NCI-H1092 (cell line): ENCODE data around the gene SELENOW.
A peak's percentile ranks its signal among the peaks of the same experiment; 100 is the strongest.
"Not testable (repeated sequence)": the region's sequence is repeated elsewhere in the genome, so short reads cannot be mapped to it uniquely, and the experiment has no call there.

Experiments
- DNase-seq: peaks from one replicate; lab custom pipeline; 2025; lab: John Stamatoyannopoulos, UW

Gene SELENOW

DNA sequence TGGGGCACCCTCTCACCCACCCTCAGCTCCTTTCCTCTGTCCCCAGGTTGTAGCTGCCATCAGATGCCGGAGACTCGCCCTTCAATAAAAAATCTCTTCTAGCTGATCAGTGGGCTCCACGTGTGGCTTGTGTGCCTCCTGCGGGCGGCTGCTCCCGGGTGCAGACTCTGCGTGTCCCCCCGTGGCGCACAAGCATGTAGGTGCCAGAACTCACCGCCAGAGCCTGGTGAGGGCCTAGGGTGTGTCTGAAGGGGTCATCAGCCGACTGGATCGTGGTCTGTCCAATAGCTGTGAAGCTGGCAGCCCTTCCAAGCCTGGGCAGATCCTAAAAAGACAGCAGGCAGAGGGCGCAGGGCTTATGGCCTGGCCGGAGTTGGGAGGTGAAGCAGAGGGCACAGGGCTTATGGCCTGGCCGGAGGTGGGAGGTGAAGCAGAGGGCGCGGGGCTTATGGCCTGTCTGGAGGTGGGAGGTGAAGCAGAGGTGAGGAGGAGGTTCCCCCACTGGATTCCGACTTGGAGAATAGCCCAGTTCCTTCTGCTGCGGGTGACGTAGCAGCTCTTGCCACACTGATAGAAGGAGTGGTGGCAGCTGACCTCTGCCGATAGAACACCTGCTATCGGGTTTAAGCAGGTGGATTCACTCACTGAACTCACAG is 21.4 kb upstream of the SELENOW start:
- DNase-seq: no peak

- no peak for DNase-seq
These were observed 20.7 kb upstream of the SELENOW start for GRCh38 chr19:47757617-47758442.

DNA sequence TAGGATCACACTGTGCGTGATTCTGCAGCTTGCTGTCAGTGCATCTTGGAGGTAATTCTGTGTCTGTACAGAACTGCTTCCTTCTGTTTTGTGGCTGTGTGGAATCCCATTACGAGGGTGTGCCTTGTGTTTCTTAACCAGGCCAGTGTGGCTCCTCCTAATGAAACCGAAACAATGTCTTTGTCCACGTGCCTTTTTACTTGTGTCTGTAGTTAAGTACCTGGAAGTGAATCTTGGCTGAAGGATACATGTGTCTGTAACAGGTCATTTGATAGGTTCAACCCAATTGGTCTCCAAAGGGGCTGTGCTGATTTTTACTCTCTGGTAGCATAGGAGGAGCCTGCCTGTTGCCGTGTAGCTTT is 20.1 kb upstream of the SELENOW start:
- no peak for DNase-seq

DNA sequence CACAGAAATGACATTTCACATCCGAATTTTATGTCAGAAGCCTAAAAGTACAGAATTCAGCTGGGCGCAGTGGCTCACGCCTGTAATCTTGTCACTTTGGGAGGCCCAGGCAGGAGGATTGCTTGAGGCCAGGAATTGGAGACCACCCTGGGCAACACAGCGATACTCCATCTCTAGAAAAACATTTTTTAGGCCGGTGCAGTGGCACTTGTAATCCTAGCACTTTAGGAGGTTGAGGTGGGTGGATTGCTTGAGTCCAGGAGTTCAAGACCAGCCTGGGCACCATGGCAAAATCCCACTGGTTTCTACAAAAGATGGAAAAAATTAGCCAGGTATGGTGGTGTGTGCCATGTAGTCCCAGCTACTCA is 17.9 kb upstream of the SELENOW start:
- DNase-seq: no peak

DNA sequence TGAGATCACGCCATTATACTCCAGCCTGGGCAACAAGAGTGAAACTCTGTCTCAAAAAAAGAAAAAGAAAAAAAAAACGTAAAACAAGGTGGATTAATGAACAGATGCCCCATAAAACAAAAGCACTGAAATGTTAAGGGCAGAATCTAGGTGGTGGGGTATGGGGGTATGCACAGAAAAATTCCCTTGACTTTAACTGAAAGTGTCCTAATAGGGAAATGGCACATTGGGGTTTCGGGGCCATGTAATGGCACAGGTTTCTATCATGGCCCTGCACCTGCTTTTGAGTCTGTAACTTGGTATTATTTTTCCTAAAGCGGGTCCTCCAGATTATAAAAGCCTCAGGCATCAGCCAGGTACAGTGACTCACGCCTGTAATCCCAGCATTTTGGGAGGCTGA is 16.9 kb upstream of the SELENOW start:
- no peak for DNase-seq

DNA sequence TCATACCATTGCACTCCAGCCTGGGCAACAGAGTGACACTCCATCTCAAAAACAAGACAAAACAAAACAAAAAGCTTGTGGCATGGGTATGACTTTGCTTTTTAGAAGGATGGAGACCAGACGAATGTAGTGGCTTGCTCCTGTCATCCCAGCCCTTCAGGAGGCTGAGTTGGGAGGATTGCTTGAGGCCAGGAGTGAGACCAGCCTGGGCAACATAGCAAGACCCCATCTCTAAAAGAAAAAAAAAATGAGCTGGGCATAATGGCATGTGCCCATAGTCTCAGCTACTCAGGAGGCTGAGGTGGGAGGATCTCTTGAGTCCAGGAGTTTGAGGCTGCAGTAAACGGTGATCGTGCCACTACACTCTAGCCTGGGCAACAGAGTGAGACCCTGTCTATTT is 16.4 kb upstream of the SELENOW start:
- no peak for DNase-seq

GRCh38 chr19:47762615-47763308 is 15.7 kb upstream of the SELENOW start:
- DNase-seq: no peak

GRCh38 chr19:47764705-47765104 is 13.8 kb upstream of the SELENOW start:
- not testable (repeated sequence) for DNase-seq

DNA sequence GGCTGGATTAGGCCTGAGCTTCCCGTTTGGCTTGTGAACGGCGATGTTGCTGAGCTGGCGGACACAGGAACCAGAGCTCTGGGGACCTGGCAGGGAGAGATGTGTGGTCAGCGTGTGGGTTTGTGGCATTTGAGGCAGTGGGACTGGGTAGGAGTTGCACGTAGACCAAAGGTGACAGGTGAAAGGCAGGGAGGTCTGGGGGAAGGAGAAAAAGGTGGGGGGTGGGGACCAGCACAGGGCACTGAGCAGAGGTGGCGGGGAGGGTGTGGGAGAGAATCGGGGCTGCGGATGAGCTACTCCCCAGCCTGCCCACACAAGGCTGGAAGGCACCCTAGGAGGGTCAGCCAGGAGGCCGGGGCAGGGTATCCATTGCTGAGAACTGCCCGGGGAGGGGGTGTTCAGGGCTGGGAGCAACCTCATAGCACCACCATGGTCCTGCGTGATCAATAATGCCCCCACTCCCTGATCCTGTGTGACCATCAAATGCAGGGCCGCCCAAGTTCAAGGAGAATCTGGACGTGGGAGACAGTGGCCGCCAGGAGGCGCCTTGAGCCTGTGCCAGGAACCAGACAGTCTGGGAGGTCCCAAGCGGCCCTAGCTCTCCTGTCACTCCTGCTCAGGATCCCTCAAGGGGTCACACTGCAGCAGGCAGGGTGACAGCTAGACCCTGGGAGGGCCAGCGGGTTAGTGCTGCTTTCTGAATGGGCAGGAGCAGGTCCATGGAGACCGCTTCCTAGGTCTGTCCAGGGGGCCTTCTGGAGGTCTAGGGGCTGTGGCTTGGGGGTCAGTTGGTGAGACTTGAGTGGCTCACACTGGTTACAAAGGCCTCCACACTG is 12.8 kb upstream of the SELENOW start:
- DNase-seq: peak; percentile 39

- DNase-seq: no peak
These were observed 12.2 kb upstream of the SELENOW start for GRCh38 chr19:47766359-47766620.

DNA sequence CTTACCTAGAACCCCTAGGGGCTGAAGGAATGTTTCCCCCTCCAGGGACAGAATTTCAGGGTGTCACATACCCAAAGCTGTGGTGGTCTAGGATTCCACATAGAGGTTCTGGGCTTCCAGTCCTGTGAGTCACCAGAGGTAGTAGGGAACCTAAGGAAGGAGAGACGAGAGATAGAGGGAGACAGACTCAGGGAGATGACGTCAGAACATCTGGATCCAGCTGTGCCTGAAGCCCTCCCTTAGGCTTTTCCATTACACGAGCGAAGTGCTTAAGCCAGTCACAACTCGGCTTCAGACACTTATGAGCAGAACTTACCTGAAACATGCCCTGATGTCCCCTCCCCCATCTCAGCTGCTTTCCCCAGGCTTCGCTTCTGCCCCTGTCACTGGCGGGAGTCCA is 11.8 kb upstream of the SELENOW start:
- no peak for DNase-seq

DNA sequence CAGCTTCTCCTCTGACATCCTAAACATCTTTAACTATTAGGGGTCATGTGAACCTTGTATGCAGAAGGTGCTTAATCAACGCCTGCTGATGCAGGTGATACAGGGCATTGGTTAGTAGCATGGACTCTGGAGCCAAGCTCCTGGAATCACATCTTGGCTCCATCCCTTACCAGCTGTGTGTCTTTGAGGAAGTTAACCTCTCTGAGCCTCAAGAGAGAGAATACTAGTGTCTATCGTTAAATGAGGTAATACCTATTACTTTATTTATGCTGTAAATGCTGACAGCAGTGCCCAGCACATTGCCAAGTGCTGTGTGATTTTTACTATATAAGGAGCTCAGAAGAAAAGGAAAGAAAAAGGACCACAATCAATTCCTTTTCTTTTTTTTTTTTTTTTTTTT is 11.2 kb upstream of the SELENOW start:
- DNase-seq: no peak

DNA sequence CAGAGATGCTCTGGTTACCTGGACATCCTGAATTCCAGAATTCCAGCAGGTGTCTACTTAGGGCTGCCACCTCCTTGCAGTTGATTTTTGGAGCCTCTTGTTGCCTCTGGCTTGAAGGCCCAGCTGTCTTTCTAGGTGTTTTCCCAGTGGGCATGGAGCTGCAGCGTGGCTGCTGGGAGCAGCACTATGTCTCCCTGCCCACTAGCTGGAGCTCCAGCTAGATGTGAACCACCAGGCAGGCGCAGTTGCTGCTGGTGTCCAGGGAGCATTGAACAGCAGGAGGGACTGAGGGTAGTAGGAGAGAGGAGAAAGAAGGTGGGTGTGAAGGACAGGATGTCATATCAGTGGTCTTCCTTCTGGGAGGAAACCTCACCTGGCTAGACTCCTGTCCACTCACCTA is 9.9 kb upstream of the SELENOW start:
- no peak for DNase-seq

GRCh38 chr19:47769534-47769933 is 9.0 kb upstream of the SELENOW start:
- DNase-seq: no peak

DNA sequence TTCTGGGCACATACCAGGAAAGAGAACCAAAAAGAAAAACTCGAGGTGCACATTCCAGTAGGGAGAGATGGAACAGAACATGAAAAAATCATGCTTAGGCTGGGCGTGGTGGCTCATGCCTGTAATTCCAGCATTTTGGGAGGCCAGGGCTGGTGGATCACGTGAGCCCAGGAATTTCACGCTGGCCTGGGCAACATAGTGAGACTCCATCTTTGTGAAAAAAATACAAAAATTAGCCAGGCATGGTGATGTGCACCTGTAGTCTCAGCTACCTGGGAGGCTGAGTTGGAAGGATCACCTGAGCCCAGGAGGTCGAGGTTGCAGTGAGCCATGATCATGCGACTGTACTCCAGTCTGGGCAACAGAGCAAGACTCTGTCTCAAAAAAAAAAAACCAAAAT is 7.2 kb upstream of the SELENOW start:
- not testable (repeated sequence) for DNase-seq

GRCh38 chr19:47776568-47776967 is 1.9 kb upstream of the SELENOW start:
- DNase-seq: peak; percentile 50

DNA sequence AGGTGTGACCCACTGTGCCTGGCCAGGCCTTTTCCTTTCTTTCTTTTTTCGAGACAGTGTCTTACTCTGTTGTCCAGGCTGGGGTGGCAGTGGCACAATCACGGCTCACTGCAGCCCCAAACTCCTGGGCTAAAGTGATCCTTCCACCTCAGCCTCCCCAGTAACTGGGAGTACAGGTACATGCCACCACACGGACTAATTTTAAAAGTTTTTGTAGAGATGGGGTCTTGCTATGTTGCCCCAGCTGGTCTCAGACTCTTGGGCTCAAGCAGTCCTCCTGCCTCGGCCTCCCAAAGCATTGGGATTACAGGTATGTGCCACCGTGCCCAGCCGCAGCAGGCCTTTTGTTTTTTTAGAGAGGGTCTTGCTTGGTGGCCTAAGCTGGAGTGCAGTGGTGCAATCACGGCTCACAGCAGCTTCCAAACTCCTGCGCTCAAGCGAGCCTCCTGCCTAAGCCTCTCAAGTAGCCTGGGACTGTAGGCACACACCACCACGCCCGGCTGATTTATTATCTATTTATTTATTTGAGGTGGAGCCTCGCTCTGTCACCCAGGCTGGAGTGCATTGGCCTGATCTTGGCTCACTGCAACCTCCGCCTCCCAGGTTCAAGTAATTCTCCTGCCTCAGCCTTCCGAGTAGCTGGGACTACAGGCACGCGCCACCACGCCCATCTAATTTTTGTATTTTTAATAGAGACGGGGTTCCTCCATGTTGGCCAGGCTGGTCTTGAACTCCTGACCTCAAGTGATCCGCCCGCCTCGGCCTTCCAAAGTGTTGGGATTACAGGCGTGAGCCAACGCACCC is 1.1 kb upstream of the SELENOW start:
- DNase-seq: not testable (repeated sequence)

DNA sequence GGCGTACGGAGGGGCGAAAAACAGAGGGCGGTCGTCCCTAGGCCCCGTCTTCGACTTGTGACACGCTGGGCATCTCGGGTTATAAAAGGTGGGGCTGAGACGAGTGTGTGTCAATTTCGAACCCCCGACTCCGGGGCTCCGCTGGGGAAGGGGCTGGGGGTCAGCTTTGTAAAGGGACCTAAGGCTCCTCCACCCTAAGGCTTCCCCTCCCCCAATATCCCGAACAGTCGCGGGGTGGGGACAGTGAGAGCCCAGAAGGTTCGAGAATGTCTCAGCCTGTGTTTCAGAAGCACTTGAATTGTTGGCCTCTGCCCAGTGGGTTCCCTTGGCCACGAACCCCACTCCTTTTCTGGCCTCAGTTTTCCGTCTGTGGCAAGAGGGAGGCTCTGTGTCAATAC is 450 bp downstream of the SELENOW start:
- DNase-seq: no peak

- no peak for DNase-seq
These were observed 1.2 kb downstream of the SELENOW start for GRCh38 chr19:47779524-47780214.

DNA sequence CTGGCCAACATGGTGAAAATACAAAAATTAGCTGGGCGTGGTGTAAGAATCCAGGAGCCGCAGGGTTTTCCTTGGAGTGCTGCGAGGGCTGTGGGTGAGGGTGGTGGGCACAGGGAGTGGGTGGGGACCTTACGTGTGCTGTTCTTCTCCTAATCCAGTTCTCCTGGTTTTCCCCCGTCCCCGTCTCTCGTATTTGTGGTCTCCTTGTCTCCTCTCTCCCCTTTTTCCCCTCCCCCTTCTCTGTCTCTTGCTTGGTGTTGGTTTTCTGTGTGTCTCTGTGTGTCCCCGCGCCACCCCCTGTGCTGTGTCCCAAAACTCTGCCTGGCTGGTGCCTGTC is 1.7 kb downstream of the SELENOW start:
- DNase-seq: no peak

GRCh38 chr19:47781590-47782262 is 3.2 kb downstream of the SELENOW start:
- no peak for DNase-seq
